Panc1 (cell line): Measurements from ENCODE around the gene CIROP.

Source experiments
- CTCF ChIP-seq: fragments of 450-650 bp; IDR thresholded peaks from 2 replicates; pipeline ENCODE4 v1.5.1; 2017; ENCODE audit warnings: mild to moderate bottlenecking
- POLR2AphosphoS5 ChIP-seq: IDR thresholded peaks from 2 replicates; pipeline ENCODE4 v1.6.1; 2012; ENCODE audit warnings: mild to moderate bottlenecking, low read depth, low read length, moderate library complexity
- REST ChIP-seq, 2 experiments: IDR thresholded peaks; 2 replicates each; pipeline ENCODE4 v1.6.1; 2011 to 2012; ENCODE audit warnings: low read depth in 2 of 2, control low read depth in 1 of 2, low read length in 1 of 2, mild to moderate bottlenecking in 1 of 2, moderate library complexity in 1 of 2; ENCODE audit not compliant: insufficient read depth in 1 of 2
- TCF7L2 ChIP-seq: IDR thresholded peaks from 2 replicates; pipeline ENCODE4 v1.6.1; 2011; ENCODE audit warnings: mild to moderate bottlenecking, low read depth, low read length, inconsistent platforms

- TF ChIP-seq POLR2AphosphoS5 (no peak), CTCF (no peak), REST (IDR thresholded peaks at IDR 0.05; ENCODE audit: insufficient read depth in 1 of 2, low read depth in 2 of 2, low read length in 1 of 2) (no peak), TCF7L2 (no peak)
Measured at GRCh38 chr14:23090254-23090636, 14.5 kb downstream of the CIROP start.
